ENCODE data around the gene AKAP5. TPM values are rescaled to one million over a fixed set of nuclear protein-coding genes. Genes with fewer than 3 reads are reported as not detected.

AKAP5 gene
- total and polyA plus RNA-seq, 2 of the 13 experiments (the other 11 are each of a cell fraction or from before 2014, with no cell fraction given) = 0.18 to 1.5 TPM

DNA sequence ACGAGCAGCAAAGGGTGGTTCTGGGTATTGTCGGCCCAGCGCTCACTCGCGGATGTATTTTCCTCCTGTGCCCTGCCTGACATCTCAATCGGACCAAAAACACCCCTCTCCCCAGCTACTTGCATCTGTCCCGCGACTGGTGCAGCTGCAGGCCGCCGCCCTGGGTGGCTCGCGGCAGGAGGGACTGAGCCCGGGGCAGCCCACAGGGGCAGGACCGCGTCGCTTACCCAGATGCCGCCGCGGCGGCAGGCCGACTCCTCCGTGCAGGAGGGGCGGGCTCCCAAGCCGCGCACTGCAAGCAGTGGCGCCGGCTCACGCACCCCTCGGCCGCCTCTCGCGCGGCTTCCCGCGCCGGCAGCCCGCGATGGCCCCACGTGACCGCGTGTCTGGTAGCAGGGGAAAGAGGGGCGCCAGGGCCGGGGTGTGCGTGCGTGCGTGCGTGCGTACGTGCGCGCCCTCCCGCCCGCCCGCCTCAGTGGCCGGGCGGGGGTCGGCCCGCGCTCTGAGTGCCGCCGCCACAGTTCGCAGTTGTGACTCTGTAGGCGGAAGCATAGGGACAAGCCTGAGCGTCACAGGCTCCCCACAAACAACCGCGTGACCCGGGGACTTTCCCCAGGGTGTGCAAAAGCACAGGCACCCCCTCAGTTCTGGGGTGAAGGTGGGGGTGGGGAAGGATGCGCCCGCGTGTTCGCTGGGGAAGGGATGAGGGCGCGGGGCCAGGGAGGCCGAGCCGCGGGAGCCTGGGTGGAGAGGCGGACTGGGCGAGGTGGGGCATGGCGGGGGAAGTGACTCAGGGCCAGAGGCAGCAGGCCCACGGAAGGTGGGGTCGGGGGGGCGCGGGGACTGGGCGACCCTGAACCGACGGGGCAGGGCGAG, 38.4 kb downstream of the AKAP5 start, which contains the start of gene ZBTB25 (continued):
- no peak for TF ChIP-seq THYN1 (CRISPR knock-in tag; IDR thresholded peaks at IDR 0.05; ENCODE audit: borderline replicate concordance, low read depth)
- no peak for TF ChIP-seq RFX5 (IDR thresholded peaks at IDR 0.05; ENCODE audit: low read depth, low read length)
- TF ChIP-seq ZNF891 (CRISPR knock-in tag; IDR thresholded peaks at IDR 0.05) = no peak; the same call in 1 of the 2 replicates
- no peak; the same call in 1 of the 2 replicates for TF ChIP-seq ZNF296 (CRISPR knock-in tag; conservative IDR thresholded peaks at IDR 0.05)
- no peak for TF ChIP-seq RFX1 (IDR thresholded peaks at IDR 0.05)
- TF ChIP-seq SOX5 (CRISPR knock-in tag; IDR thresholded peaks at IDR 0.05; ENCODE audit: borderline replicate concordance) = no peak; the same call in 1 of the 2 replicates
- TF ChIP-seq, protein P1, sequence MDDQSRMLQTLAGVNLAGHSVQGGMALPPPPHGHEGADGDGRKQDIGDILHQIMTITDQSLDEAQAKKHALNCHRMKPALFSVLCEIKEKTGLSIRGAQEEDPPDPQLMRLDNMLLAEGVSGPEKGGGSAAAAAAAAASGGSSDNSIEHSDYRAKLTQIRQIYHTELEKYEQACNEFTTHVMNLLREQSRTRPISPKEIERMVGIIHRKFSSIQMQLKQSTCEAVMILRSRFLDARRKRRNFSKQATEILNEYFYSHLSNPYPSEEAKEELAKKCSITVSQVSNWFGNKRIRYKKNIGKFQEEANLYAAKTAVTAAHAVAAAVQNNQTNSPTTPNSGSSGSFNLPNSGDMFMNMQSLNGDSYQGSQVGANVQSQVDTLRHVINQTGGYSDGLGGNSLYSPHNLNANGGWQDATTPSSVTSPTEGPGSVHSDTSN (CRISPR knock-in tag; IDR thresholded peaks at IDR 0.05; ENCODE audit: borderline replicate concordance) = no peak
- TF ChIP-seq ZBTB25 (CRISPR knock-in tag; IDR thresholded peaks at IDR 0.05) = no peak
- TF ChIP-seq, protein P2, sequence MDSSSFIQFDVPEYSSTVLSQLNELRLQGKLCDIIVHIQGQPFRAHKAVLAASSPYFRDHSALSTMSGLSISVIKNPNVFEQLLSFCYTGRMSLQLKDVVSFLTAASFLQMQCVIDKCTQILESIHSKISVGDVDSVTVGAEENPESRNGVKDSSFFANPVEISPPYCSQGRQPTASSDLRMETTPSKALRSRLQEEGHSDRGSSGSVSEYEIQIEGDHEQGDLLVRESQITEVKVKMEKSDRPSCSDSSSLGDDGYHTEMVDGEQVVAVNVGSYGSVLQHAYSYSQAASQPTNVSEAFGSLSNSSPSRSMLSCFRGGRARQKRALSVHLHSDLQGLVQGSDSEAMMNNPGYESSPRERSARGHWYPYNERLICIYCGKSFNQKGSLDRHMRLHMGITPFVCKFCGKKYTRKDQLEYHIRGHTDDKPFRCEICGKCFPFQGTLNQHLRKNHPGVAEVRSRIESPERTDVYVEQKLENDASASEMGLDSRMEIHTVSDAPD (CRISPR knock-in tag; IDR thresholded peaks at IDR 0.05) = 0 out of 2 replicates have a peak, but pooled peaks have one; percentile 4
- TF ChIP-seq, protein P3, sequence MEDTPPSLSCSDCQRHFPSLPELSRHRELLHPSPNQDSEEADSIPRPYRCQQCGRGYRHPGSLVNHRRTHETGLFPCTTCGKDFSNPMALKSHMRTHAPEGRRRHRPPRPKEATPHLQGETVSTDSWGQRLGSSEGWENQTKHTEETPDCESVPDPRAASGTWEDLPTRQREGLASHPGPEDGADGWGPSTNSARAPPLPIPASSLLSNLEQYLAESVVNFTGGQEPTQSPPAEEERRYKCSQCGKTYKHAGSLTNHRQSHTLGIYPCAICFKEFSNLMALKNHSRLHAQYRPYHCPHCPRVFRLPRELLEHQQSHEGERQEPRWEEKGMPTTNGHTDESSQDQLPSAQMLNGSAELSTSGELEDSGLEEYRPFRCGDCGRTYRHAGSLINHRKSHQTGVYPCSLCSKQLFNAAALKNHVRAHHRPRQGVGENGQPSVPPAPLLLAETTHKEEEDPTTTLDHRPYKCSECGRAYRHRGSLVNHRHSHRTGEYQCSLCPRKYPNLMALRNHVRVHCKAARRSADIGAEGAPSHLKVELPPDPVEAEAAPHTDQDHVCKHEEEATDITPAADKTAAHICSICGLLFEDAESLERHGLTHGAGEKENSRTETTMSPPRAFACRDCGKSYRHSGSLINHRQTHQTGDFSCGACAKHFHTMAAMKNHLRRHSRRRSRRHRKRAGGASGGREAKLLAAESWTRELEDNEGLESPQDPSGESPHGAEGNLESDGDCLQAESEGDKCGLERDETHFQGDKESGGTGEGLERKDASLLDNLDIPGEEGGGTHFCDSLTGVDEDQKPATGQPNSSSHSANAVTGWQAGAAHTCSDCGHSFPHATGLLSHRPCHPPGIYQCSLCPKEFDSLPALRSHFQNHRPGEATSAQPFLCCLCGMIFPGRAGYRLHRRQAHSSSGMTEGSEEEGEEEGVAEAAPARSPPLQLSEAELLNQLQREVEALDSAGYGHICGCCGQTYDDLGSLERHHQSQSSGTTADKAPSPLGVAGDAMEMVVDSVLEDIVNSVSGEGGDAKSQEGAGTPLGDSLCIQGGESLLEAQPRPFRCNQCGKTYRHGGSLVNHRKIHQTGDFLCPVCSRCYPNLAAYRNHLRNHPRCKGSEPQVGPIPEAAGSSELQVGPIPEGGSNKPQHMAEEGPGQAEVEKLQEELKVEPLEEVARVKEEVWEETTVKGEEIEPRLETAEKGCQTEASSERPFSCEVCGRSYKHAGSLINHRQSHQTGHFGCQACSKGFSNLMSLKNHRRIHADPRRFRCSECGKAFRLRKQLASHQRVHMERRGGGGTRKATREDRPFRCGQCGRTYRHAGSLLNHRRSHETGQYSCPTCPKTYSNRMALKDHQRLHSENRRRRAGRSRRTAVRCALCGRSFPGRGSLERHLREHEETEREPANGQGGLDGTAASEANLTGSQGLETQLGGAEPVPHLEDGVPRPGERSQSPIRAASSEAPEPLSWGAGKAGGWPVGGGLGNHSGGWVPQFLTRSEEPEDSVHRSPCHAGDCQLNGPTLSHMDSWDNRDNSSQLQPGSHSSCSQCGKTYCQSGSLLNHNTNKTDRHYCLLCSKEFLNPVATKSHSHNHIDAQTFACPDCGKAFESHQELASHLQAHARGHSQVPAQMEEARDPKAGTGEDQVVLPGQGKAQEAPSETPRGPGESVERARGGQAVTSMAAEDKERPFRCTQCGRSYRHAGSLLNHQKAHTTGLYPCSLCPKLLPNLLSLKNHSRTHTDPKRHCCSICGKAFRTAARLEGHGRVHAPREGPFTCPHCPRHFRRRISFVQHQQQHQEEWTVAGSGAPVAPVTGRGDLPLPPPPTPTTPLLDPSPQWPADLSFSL (CRISPR knock-in tag; IDR thresholded peaks at IDR 0.05) = no peak
- peak; percentile 85; the same call in 1 of the 2 replicates for TF ChIP-seq PRMT3 (CRISPR knock-in tag; IDR thresholded peaks at IDR 0.05; ENCODE audit: borderline replicate concordance, low read depth)
- no peak; the same call in 1 of the 2 replicates for TF ChIP-seq ZNF605 (CRISPR knock-in tag; IDR thresholded peaks at IDR 0.05)
- no peak for TF ChIP-seq NR2C2 (CRISPR knock-in tag; IDR thresholded peaks at IDR 0.05; ENCODE audit: borderline replicate concordance)

Data from HepG2 (cell line).